Measurements from ENCODE around the gene CADM2.

- TF ChIP-seq CTCF (IDR thresholded peaks at IDR 0.05; ENCODE audit: poor library complexity): no peak
- TF ChIP-seq EZH2 (IDR thresholded peaks at IDR 0.05; ENCODE audit: borderline replicate concordance): no peak
- TF ChIP-seq EZH2phosphoT487 (IDR thresholded peaks at IDR 0.05; ENCODE audit: low read depth, severe bottlenecking, unreplicated experiment): no peak
These were observed 468.7 kb downstream of the CADM2 start for GRCh38 chr3:85427467-85427866.

Measured in hepatocyte (in vitro differentiated cells).